CD1c-positive myeloid dendritic cell (primary cell): Measurements from ENCODE around the gene SMIM44.

ENCODE experiments used
- DNase-seq: peaks from one replicate; pipeline ENCODE4 v3.0.0-alpha.2; 2016; ENCODE audit errors: extremely low spot score

SMIM44 gene

GRCh38 chr19:3434630-3435553 lies 48.3 kb downstream of the SMIM44 start:
- peak; percentile 99 for DNase-seq

GRCh38 chr19:3433805-3434540 lies 49.3 kb downstream of the SMIM44 start:
- no peak for DNase-seq

- DNase-seq: no peak
These were observed 49.9 kb downstream of the SMIM44 start for GRCh38 chr19:3433313-3433712.
